Lower leg skin (tissue), 3 donors: Measurements from ENCODE around the gene BACE1-AS.

Source experiments
- CTCF ChIP-seq, 3 donors: fragments of 450-650 bp; IDR thresholded peaks; one replicate each; pipeline ENCODE4 v1.5.1; 2016; ENCODE audit warnings: antibody characterized with exemption in 3 of 3, mild to moderate bottlenecking in 3 of 3, moderate library complexity in 2 of 3
- POLR2A ChIP-seq, 2 donors: fragments of 450-650 bp; IDR thresholded peaks; one replicate each; pipeline ENCODE4 v1.6.1; 2016 to 2017; ENCODE audit warnings: antibody characterized with exemption in 2 of 2, mild to moderate bottlenecking in 1 of 2, moderate library complexity in 1 of 2

GRCh38 chr11:117281159-117281558 is 10.0 kb upstream of the BACE1-AS start:
- TF ChIP-seq CTCF (IDR thresholded peaks at IDR 0.05) (no peak), POLR2A (IDR thresholded peaks at IDR 0.05) (no peak)
